Measurements from ENCODE around the gene MAGOHB. TPM values are rescaled to one million over a fixed set of nuclear protein-coding genes. Genes with fewer than 3 reads are reported as not detected.
"Not testable (repeated sequence)": the region's sequence is repeated elsewhere in the genome, so short reads cannot be mapped to it uniquely, and the experiment has no call there.

Gene MAGOHB
- total and polyA plus RNA-seq, 4 donors = 18.3 to 28.3 (median 21.3) TPM

GRCh38 chr12:10595881-10596280, 17.5 kb downstream of the MAGOHB start:
- H3K36me3 ChIP-seq (ENCODE audit: control insufficient read depth, insufficient read depth, low read length) = no peaks in the 10 kb centered on the region
- DNase-seq (ENCODE audit: low read depth in 4 of 6, low spot score in 6 of 6) = no peak
- no peaks in the 10 kb centered on the region for H3K9me3 ChIP-seq (ENCODE audit: control insufficient read depth, insufficient read depth, low read length)
- WGBS (ENCODE audit: insufficient coverage) = no CpG with 5 or more reads among the region's 2 CpGs
- H3K4me3 ChIP-seq (ENCODE audit: low read depth, low read length) = no peak overlapping the region
- H3K27me3 ChIP-seq (ENCODE audit: control insufficient read depth, insufficient read depth, low read length) = no peaks in the 10 kb centered on the region
- H3K4me1 ChIP-seq (ENCODE audit: control insufficient read depth, insufficient read depth, low read length) = no peaks in the 10 kb centered on the region
- no peak overlapping the region for H3K27ac ChIP-seq (ENCODE audit: low read depth, low read length)

- Histone ChIP-seq H3K36me3 (ENCODE audit: control insufficient read depth, insufficient read depth, low read length) (no peaks in the 10 kb centered on the region), H3K4me3 (ENCODE audit: low read depth, low read length) (no peak overlapping the region), H3K9me3 (ENCODE audit: control insufficient read depth, insufficient read depth, low read length) (no peaks in the 10 kb centered on the region), H3K4me1 (ENCODE audit: control insufficient read depth, insufficient read depth, low read length) (no peaks in the 10 kb centered on the region), H3K27me3 (ENCODE audit: control insufficient read depth, insufficient read depth, low read length) (no peaks in the 10 kb centered on the region), H3K27ac (ENCODE audit: low read depth, low read length) (no peak overlapping the region)
- WGBS (ENCODE audit: insufficient coverage) = no CpG with 5 or more reads among the region's 3 CpGs
- DNase-seq (ENCODE audit: low read depth in 4 of 6, low spot score in 6 of 6) = no peak
Measured at GRCh38 chr12:10590966-10591365, 22.4 kb downstream of the MAGOHB start.

DNA sequence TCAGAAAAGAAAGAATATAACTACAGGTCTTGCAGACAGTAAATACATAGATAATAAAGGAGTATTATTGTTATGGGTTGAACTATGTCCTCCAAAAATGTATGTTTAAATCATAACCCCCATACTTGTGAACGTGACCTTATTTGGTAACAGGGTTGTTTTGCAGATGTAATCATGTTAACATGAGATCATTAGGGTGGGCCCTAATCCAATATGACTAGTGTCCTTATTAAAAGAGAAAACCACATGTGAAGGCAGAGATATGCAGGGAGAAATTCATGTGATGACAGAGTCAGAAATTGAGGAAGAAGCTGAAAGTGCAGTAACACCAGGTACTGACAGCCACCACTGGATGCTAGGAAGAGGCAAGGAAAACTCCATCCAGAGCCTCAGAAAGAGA, 29.0 kb downstream of the MAGOHB start:
- H3K36me3 ChIP-seq (ENCODE audit: control insufficient read depth, insufficient read depth, low read length) = no peaks in the 10 kb centered on the region
- H3K4me1 ChIP-seq (ENCODE audit: control insufficient read depth, insufficient read depth, low read length) = no peaks in the 10 kb centered on the region
- H3K9me3 ChIP-seq (ENCODE audit: control insufficient read depth, insufficient read depth, low read length) = peaks cover 2% of the 10 kb centered on the region
- no peak overlapping the region for H3K4me3 ChIP-seq (ENCODE audit: low read depth, low read length)
- H3K27ac ChIP-seq (ENCODE audit: low read depth, low read length) = no peak overlapping the region
- no CpG with 5 or more reads among the region's 1 CpG for WGBS (ENCODE audit: insufficient coverage)
- DNase-seq (ENCODE audit: low read depth in 4 of 6, low spot score in 6 of 6) = no peak
- no peaks in the 10 kb centered on the region for H3K27me3 ChIP-seq (ENCODE audit: control insufficient read depth, insufficient read depth, low read length)

DNA sequence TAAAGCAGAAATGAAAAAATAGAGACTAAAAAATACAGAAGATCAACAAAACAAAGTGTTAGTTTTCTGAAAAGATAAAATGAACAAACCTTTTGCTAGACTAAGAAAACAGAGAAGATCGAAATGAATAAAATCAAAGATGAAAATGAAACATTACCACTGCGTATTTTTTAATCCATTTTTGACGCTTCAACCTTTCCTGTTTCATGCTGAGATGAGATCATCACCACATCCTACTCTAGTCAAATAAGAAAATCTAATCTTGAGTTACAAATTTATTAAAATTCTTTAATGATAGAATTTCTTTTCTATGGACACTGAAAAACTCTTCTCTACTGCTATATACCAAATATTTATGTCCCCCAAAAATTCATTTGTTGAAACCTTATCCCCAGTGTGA, 30.7 kb downstream of the MAGOHB start:
- DNase-seq (ENCODE audit: low read depth in 4 of 6, low spot score in 6 of 6) = no peak
- H3K36me3 ChIP-seq (ENCODE audit: control insufficient read depth, insufficient read depth, low read length) = no peaks in the 10 kb centered on the region
- H3K4me3 ChIP-seq (ENCODE audit: low read depth, low read length) = no peak overlapping the region
- no peaks in the 10 kb centered on the region for H3K27me3 ChIP-seq (ENCODE audit: control insufficient read depth, insufficient read depth, low read length)
- H3K4me1 ChIP-seq (ENCODE audit: control insufficient read depth, insufficient read depth, low read length) = no peaks in the 10 kb centered on the region
- WGBS (ENCODE audit: insufficient coverage) = no CpG with 5 or more reads among the region's 3 CpGs
- no peak overlapping the region for H3K27ac ChIP-seq (ENCODE audit: low read depth, low read length)
- peaks cover 2% of the 10 kb centered on the region for H3K9me3 ChIP-seq (ENCODE audit: control insufficient read depth, insufficient read depth, low read length)

DNA sequence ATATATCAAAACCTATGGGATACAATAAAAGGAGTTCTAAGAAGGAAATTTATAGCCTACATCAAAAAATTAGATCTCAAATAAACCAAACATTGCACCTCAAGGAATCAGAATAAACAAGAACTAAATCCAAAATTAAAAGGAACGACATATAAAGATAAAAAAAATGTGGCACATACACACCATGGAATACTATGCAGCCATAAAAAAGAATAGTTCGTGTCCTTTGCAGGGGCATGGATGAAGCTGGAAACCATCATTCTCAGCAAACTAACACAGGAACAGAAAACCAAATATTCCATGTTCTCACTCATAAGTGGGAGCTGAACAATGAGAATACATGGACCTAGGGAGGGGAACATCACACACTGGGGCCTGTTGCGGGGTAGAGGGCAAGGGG, 31.3 kb downstream of the MAGOHB start:
- not testable (repeated sequence) for H3K27me3 ChIP-seq (ENCODE audit: control insufficient read depth, insufficient read depth, low read length); H3K9me3 ChIP-seq (ENCODE audit: control insufficient read depth, insufficient read depth, low read length); H3K36me3 ChIP-seq (ENCODE audit: control insufficient read depth, insufficient read depth, low read length); H3K4me1 ChIP-seq (ENCODE audit: control insufficient read depth, insufficient read depth, low read length); H3K27ac ChIP-seq (ENCODE audit: low read depth, low read length); DNase-seq (ENCODE audit: low read depth in 4 of 6, low spot score in 6 of 6); H3K4me3 ChIP-seq (ENCODE audit: low read depth, low read length)
- no CpG with 5 or more reads among the region's 3 CpGs for WGBS (ENCODE audit: insufficient coverage)

- Histone ChIP-seq H3K4me3 (ENCODE audit: low read depth, low read length) (no peak overlapping the region), H3K9me3 (ENCODE audit: control insufficient read depth, insufficient read depth, low read length) (no peaks in the 10 kb centered on the region), H3K4me1 (ENCODE audit: control insufficient read depth, insufficient read depth, low read length) (no peaks in the 10 kb centered on the region), H3K27ac (ENCODE audit: low read depth, low read length) (no peak overlapping the region), H3K27me3 (ENCODE audit: control insufficient read depth, insufficient read depth, low read length) (no peaks in the 10 kb centered on the region), H3K36me3 (ENCODE audit: control insufficient read depth, insufficient read depth, low read length) (no peaks in the 10 kb centered on the region)
- 68% methylated on average over 2 of the region's 2 CpGs for WGBS (ENCODE audit: insufficient coverage)
- DNase-seq (ENCODE audit: low read depth in 4 of 6, low spot score in 6 of 6) = no peak
Measured at GRCh38 chr12:10574307-10574706, 39.1 kb downstream of the MAGOHB start.

DNA sequence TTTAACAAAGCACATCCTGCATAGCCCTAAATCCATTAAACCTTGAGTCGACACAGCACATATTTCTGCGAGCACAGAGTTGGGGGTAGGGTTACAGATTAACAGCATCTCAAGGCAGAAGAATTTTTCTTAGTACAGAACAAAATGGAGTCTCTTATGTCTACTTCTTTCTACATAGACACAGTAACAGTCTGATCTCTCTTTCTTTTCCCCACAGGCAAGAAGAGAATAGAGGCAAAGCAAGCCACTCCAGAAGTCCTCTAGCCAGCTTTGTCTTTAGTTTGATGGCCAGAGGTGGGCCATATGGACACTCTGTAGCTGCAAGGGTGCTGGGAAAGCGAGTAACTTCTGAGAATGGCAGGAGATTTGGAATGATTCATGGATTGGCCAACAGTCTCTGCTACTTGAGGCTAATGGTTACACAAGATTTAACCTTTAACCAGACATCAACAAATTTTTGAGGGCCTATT, 41.4 kb downstream of the MAGOHB start:
- DNase-seq (ENCODE audit: low read depth in 4 of 6, low spot score in 6 of 6); H3K27ac ChIP-seq (ENCODE audit: low read depth, low read length): not testable (repeated sequence)
- WGBS (ENCODE audit: insufficient coverage) = no CpG with 5 or more reads among the region's 3 CpGs

DNA sequence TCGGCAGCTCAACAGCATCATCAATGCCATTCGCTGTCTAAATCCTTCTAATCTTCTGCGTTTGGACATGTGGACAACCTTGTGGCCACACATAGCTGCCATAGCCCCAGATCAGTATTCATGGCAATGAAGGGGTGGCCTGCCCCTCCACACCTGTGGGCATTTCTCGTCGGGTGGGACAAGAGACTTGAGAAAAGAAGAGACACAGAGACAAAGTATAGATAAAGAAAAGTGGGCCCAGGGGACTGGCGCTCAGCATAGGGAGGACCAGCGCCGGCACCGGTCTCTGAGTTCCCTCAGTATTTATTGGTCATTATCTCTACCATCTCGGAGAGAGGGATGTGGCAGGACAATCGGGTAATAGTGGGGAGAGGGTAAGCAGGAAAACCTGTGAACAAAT, 42.3 kb downstream of the MAGOHB start:
- 76% methylated on average over 5 of the region's 11 CpGs for WGBS (ENCODE audit: insufficient coverage)
- Histone ChIP-seq H3K27me3 (ENCODE audit: control insufficient read depth, insufficient read depth, low read length) (no peaks in the 10 kb centered on the region), H3K27ac (ENCODE audit: low read depth, low read length) (no peak overlapping the region)

More for the DNA sequence above, 41.4 kb downstream of the MAGOHB start:
- H3K4me1 ChIP-seq (ENCODE audit: control insufficient read depth, insufficient read depth, low read length); H3K9me3 ChIP-seq (ENCODE audit: control insufficient read depth, insufficient read depth, low read length); H3K4me3 ChIP-seq (ENCODE audit: low read depth, low read length); H3K36me3 ChIP-seq (ENCODE audit: control insufficient read depth, insufficient read depth, low read length); H3K27me3 ChIP-seq (ENCODE audit: control insufficient read depth, insufficient read depth, low read length): not testable (repeated sequence)

DNA sequence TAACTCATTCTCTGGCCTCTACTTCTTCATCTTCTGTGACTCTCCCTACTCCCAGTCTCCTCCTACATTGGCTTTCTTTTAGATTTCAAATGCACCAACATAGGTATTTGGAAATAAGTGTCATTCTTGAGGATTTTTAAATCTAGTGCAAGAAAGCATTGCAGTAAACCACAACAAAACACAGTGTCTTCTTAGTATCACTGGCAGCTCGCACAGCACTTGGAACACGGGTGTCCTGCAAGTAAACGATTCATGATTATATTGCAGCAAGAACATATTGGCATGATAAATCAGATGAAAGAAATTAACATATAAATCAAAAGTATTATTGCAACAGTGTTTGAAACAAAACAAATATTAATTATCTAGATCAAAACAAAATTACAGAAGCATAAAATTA, 45.6 kb downstream of the MAGOHB start:
- H3K4me1 ChIP-seq (ENCODE audit: control insufficient read depth, insufficient read depth, low read length) = no peaks in the 10 kb centered on the region
- no peak overlapping the region for H3K4me3 ChIP-seq (ENCODE audit: low read depth, low read length)
- no peaks in the 10 kb centered on the region for H3K36me3 ChIP-seq (ENCODE audit: control insufficient read depth, insufficient read depth, low read length)
- DNase-seq (ENCODE audit: low read depth in 4 of 6, low spot score in 6 of 6) = peak in 1 of 6 donors; percentile 26
- H3K27me3 ChIP-seq (ENCODE audit: control insufficient read depth, insufficient read depth, low read length) = no peaks in the 10 kb centered on the region
- WGBS (ENCODE audit: insufficient coverage) = no CpG with 5 or more reads among the region's 3 CpGs
- H3K27ac ChIP-seq (ENCODE audit: low read depth, low read length) = no peak overlapping the region
- no peaks in the 10 kb centered on the region for H3K9me3 ChIP-seq (ENCODE audit: control insufficient read depth, insufficient read depth, low read length)

More for the DNA sequence above, 42.3 kb downstream of the MAGOHB start:
- Histone ChIP-seq H3K36me3 (ENCODE audit: control insufficient read depth, insufficient read depth, low read length) (no peaks in the 10 kb centered on the region), H3K4me3 (ENCODE audit: low read depth, low read length) (no peak overlapping the region), H3K4me1 (ENCODE audit: control insufficient read depth, insufficient read depth, low read length) (no peaks in the 10 kb centered on the region), H3K9me3 (ENCODE audit: control insufficient read depth, insufficient read depth, low read length) (no peaks in the 10 kb centered on the region)
- no peak for DNase-seq (ENCODE audit: low read depth in 4 of 6, low spot score in 6 of 6)

DNA sequence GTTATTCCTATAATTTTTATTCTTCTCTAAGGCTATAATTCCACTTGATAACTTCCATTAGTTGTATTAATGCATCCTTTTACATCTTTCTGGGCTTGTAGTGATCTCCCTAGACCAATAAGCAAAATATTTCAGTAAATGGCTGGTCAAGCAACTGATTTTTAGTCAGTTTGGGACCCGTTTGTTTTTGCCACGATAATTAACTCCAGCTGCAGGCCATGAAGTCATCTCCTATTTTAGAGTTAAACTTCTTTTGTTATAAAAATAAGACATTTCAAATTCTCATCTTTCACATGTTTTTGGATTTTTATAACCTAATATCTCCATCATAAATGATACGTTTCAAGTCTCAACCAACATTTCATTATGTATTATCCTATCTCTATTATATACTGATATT, 49.4 kb downstream of the MAGOHB start:
- H3K4me1 ChIP-seq (ENCODE audit: control insufficient read depth, insufficient read depth, low read length) = no peaks in the 10 kb centered on the region
- H3K27ac ChIP-seq (ENCODE audit: low read depth, low read length) = no peak overlapping the region
- no peak for DNase-seq (ENCODE audit: low read depth in 4 of 6, low spot score in 6 of 6)
- no peak overlapping the region for H3K4me3 ChIP-seq (ENCODE audit: low read depth, low read length)
- no peaks in the 10 kb centered on the region for H3K36me3 ChIP-seq (ENCODE audit: control insufficient read depth, insufficient read depth, low read length)
- WGBS (ENCODE audit: insufficient coverage) = no CpG with 5 or more reads among the region's 3 CpGs
- H3K9me3 ChIP-seq (ENCODE audit: control insufficient read depth, insufficient read depth, low read length) = no peaks in the 10 kb centered on the region
- no peaks in the 10 kb centered on the region for H3K27me3 ChIP-seq (ENCODE audit: control insufficient read depth, insufficient read depth, low read length)

All from spinal cord (tissue), 10 donors.